Panc1 (cell line): ENCODE data around the gene TMEM217. TPM values are rescaled to one million over a fixed set of nuclear protein-coding genes. Genes with fewer than 3 reads are reported as not detected.
A peak's percentile ranks its signal among the peaks of the same experiment; 100 is the strongest.

Source experiments
- ATAC-seq: fragments of 200-7000 bp; cut with Tn5 transposase; 2 replicates; pipeline ENCODE4 v1.9.1; 2020; ENCODE audit warnings: mild to moderate bottlenecking, moderate library complexity
- BruUV-seq: library from RNA; stranded (reverse); fragments of 400-500 nt; replicated peaks from 2 replicates; lab custom pipeline; 2021; lab: Mats Ljungman, UMichigan
- CTCF ChIA-PET: fragments of 300-600 bp; sonication (Branson Sonifier 250); formaldehyde crosslinking; loops from one replicate; lab custom pipeline; 2022; ENCODE audit warnings: antibody characterized with exemption; lab: Charles Lee
- POLR2A ChIA-PET: fragments of 300-600 bp; sonication (Branson Sonifier 250); formaldehyde crosslinking; loops from one replicate; lab custom pipeline; 2022; ENCODE audit warnings: antibody characterized with exemption; lab: Charles Lee
- DNase-seq: peaks from one replicate; pipeline ENCODE4 v3.0.0-alpha.2; 2010; ENCODE audit warnings: low read depth, low spot score
- H3K27ac ChIP-seq: 2 replicates; pipeline ENCODE4 v1.5.1; 2011; ENCODE audit warnings: mild to moderate bottlenecking, low read length, inconsistent platforms
- H3K27me3 ChIP-seq: fragments of 200-500 bp; sonication (Bioruptor generic); 2 replicates; pipeline ENCODE4 v1.6.0; 2014; ENCODE audit warnings: low read length, inconsistent platforms; ENCODE audit not compliant: control insufficient read depth, insufficient read depth
- H3K36me3 ChIP-seq: fragments of 200-500 bp; sonication (Bioruptor generic); 2 replicates; pipeline ENCODE4 v1.5.1; 2014; ENCODE audit warnings: inconsistent platforms, mild to moderate bottlenecking, low read length, moderate library complexity; ENCODE audit not compliant: control insufficient read depth, insufficient read depth
- H3K4me1 ChIP-seq: 2 replicates; pipeline ENCODE4 v1.5.1; 2011; ENCODE audit warnings: inconsistent platforms, mild to moderate bottlenecking, low read length, moderate library complexity; ENCODE audit not compliant: control insufficient read depth, insufficient read depth
- H3K4me3 ChIP-seq, 2 experiments: 2 replicates each; pipeline ENCODE4 v1.5.1; 2011 to 2012; ENCODE audit warnings: low read depth in 2 of 2, low read length in 2 of 2, mild to moderate bottlenecking in 2 of 2, inconsistent platforms in 1 of 2, moderate library complexity in 1 of 2
- H3K9me3 ChIP-seq: fragments of 200-500 bp; sonication (Bioruptor generic); 2 replicates; pipeline ENCODE4 v1.5.1; 2014; ENCODE audit warnings: low read depth, mild to moderate bottlenecking, inconsistent platforms, low read length, moderate library complexity; ENCODE audit not compliant: control insufficient read depth, insufficient read depth
- CTCF ChIP-seq: fragments of 450-650 bp; IDR thresholded peaks from 2 replicates; pipeline ENCODE4 v1.5.1; 2017; ENCODE audit warnings: mild to moderate bottlenecking
- POLR2AphosphoS5 ChIP-seq: IDR thresholded peaks from 2 replicates; pipeline ENCODE4 v1.6.1; 2012; ENCODE audit warnings: mild to moderate bottlenecking, low read depth, low read length, moderate library complexity
- SIN3A ChIP-seq: IDR thresholded peaks from 2 replicates; pipeline ENCODE4 v1.6.1; 2012; ENCODE audit warnings: low read depth, mild to moderate bottlenecking, low read length, moderate library complexity, borderline replicate concordance; ENCODE audit not compliant: insufficient read depth
- TCF7L2 ChIP-seq: IDR thresholded peaks from 2 replicates; pipeline ENCODE4 v1.6.1; 2011; ENCODE audit warnings: mild to moderate bottlenecking, low read depth, low read length, inconsistent platforms
- in situ Hi-C: cut with HindIII; loops from 2 replicates; pipeline ENCODE4 v1.10.0; 2016; ENCODE audit warnings: low sequenced_read_pairs, low pct_unique_long_range_greater_than_20kb
- intact Hi-C: fragments of 100-400 bp; cut with micrococcal nuclease; formaldehyde crosslinking; loops from one replicate; pipeline ENCODE4 v1.10.0; 2022; ENCODE audit not compliant: unreplicated experiment
- total RNA-seq: library from RNA; stranded (reverse); gene quantifications from one replicate; pipeline ENCODE4 v1.2.1, GENCODE V29; 2021; ENCODE audit not compliant: unreplicated experiment
- TF ChIP-seq, protein P1 (sequence below), 2 experiments: IDR thresholded peaks; 2 replicates each; pipeline ENCODE4 v1.6.1; 2011 to 2012; ENCODE audit warnings: low read depth in 2 of 2, control low read depth in 1 of 2, low read length in 1 of 2, mild to moderate bottlenecking in 1 of 2, moderate library complexity in 1 of 2; ENCODE audit not compliant: insufficient read depth in 1 of 2

The TMEM217 gene
- total RNA-seq, 1 experiment from 2014 or later: 4.0 TPM

- Histone ChIP-seq H3K36me3 (no peaks in the 10 kb centered on the region; the same call in 1 of the 2 replicates), H3K4me1 (0 out of 2 replicates have a peak, but pooled peaks cover 3% of the 10 kb centered on the region), H3K4me3 (peak overlapping the region; percentile 91 to 94), H3K9me3 (no peaks in the 10 kb centered on the region), H3K27ac (peak overlapping the region; percentile 75), H3K27me3 (no peaks in the 10 kb centered on the region)
- no peak for TF ChIP-seq CTCF
- TF ChIP-seq SIN3A: no peak
- no peak for TF ChIP-seq TCF7L2
- no peak for TF ChIP-seq POLR2AphosphoS5
- TF ChIP-seq, protein P1, sequence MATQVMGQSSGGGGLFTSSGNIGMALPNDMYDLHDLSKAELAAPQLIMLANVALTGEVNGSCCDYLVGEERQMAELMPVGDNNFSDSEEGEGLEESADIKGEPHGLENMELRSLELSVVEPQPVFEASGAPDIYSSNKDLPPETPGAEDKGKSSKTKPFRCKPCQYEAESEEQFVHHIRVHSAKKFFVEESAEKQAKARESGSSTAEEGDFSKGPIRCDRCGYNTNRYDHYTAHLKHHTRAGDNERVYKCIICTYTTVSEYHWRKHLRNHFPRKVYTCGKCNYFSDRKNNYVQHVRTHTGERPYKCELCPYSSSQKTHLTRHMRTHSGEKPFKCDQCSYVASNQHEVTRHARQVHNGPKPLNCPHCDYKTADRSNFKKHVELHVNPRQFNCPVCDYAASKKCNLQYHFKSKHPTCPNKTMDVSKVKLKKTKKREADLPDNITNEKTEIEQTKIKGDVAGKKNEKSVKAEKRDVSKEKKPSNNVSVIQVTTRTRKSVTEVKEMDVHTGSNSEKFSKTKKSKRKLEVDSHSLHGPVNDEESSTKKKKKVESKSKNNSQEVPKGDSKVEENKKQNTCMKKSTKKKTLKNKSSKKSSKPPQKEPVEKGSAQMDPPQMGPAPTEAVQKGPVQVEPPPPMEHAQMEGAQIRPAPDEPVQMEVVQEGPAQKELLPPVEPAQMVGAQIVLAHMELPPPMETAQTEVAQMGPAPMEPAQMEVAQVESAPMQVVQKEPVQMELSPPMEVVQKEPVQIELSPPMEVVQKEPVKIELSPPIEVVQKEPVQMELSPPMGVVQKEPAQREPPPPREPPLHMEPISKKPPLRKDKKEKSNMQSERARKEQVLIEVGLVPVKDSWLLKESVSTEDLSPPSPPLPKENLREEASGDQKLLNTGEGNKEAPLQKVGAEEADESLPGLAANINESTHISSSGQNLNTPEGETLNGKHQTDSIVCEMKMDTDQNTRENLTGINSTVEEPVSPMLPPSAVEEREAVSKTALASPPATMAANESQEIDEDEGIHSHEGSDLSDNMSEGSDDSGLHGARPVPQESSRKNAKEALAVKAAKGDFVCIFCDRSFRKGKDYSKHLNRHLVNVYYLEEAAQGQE (IDR thresholded peaks at IDR 0.05; ENCODE audit: insufficient read depth in 1 of 2, low read depth in 2 of 2, low read length in 1 of 2): no peak
- ATAC-seq: no peak; the same call in 1 of the 2 replicates
- DNase-seq: no peak
- ChIA-PET CTCF (no interaction called here), POLR2A (interaction anchor here (0.5 to 0.6 kb wide), 2 partner anchors 9 to 21 kb away, joined by 3 to 4 read pairs; no protein-coding TSS in a partner anchor)
- in situ Hi-C loops: no loop called here
- BruUV-seq: no TSS peak
- intact Hi-C loops: no loop called here
These were observed 667 bp downstream of the TMEM217 start for GRCh38 chr6:37257320-37257633.

DNA sequence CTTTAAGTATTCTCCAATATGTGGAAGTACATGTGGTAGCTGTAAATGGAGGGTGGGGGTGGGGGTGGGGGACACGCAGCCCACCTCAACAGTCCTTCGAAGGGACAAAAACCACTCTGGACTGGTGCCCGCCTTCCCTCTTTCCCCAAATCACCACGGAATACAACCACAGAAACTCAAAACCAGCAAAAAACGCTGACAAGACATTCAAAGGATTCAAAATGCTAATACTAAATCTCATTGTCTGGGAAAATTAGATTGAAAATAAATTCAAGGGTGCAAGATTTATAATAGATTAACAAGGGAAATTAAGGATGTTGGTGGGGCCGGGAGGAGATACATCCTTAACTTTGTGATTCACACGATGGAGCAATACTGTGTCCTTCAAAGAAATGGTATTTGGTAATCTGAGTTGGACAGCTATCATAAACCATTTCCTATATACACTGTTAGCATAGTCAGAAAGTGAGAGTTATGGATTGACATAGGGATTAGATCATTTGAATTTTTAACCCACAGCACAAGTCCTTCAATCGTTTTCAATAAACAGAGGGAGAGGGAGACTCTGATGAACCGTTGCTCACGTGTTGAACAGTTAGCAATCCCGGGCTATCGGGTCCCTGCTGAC lies 1.1 kb downstream of the TMEM217 start:
- no peak for TF ChIP-seq SIN3A
- no peak for TF ChIP-seq TCF7L2
- TF ChIP-seq CTCF: no peak
- TF ChIP-seq, protein P1 (IDR thresholded peaks at IDR 0.05; ENCODE audit: insufficient read depth in 1 of 2, low read depth in 2 of 2, low read length in 1 of 2): no peak
- no peak for TF ChIP-seq POLR2AphosphoS5
- H3K9me3 ChIP-seq: no peaks in the 10 kb centered on the region
- ATAC-seq (no peak), DNase-seq (no peak)
- H3K36me3 ChIP-seq: no peaks in the 10 kb centered on the region; the same call in 1 of the 2 replicates
- H3K27ac ChIP-seq: peak overlapping the region; percentile 75
- TSS peak; percentile 72 for BruUV-seq
- H3K27me3 ChIP-seq: no peaks in the 10 kb centered on the region
- CTCF ChIA-PET: no interaction called here
- 0 out of 2 replicates have a peak, but pooled peaks cover 3% of the 10 kb centered on the region for H3K4me1 ChIP-seq
- intact Hi-C loops: no loop called here
- in situ Hi-C loops: no loop called here
- H3K4me3 ChIP-seq: peak overlapping the region; percentile 91 to 94
- POLR2A ChIA-PET: interaction anchor here (0.5 to 0.7 kb wide), 3 partner anchors 10 to 21 kb away, joined by 3 to 14 read pairs (median 4); no protein-coding TSS in a partner anchor
